Subcutaneous abdominal adipose tissue (tissue), 5 donors: ENCODE results near the gene DHCR24.

Experiments
- H3K27ac ChIP-seq: one replicate; pipeline ENCODE4 v1.7.0; 2013; ENCODE audit warnings: low read depth, mild to moderate bottlenecking, inconsistent platforms, low read length, moderate library complexity
- H3K27me3 ChIP-seq, 5 donors: one replicate each; pipeline ENCODE4 v1.7.0; 2013; ENCODE audit warnings: low read length in 5 of 5, inconsistent platforms in 1 of 5; ENCODE audit not compliant: control insufficient read depth in 5 of 5, insufficient read depth in 4 of 5
- H3K36me3 ChIP-seq, 5 donors: one replicate each; pipeline ENCODE4 v1.7.0; 2013; ENCODE audit warnings: low read length in 5 of 5; ENCODE audit not compliant: control insufficient read depth in 5 of 5, insufficient read depth in 5 of 5
- H3K4me1 ChIP-seq, 5 donors: one replicate each; pipeline ENCODE4 v1.7.0; 2013; ENCODE audit warnings: low read length in 5 of 5, mild to moderate bottlenecking in 3 of 5, moderate library complexity in 1 of 5; ENCODE audit not compliant: control insufficient read depth in 5 of 5, insufficient read depth in 5 of 5
- H3K4me3 ChIP-seq, 5 donors: one replicate each; pipeline ENCODE4 v1.7.0; 2013; ENCODE audit warnings: low read length in 5 of 5, low read depth in 1 of 5
- H3K9ac ChIP-seq, 5 donors: one replicate each; pipeline ENCODE4 v1.7.0; 2013; ENCODE audit warnings: low read length in 5 of 5, mild to moderate bottlenecking in 4 of 5, moderate library complexity in 3 of 5
- H3K9me3 ChIP-seq, 5 donors: one replicate each; pipeline ENCODE4 v1.7.0; 2013; ENCODE audit warnings: low read length in 5 of 5; ENCODE audit not compliant: control insufficient read depth in 5 of 5
- donor health status: healthy.
- donor health status: healthy.
- donor health status: healthy.
- donor health status: healthy.
- donor health status: healthy.

The DHCR24 gene

GRCh38 chr1:54823670-54824069 lies 63.3 kb downstream of the DHCR24 start:
- Histone ChIP-seq H3K36me3 (no peaks in the 10 kb centered on the region), H3K27me3 (no peaks in the 10 kb centered on the region), H3K9ac (no peak overlapping the region), H3K9me3 (peaks cover 0 to 32% (median 23%) of the 10 kb centered on the region in 5 donors), H3K4me3 (no peak overlapping the region), H3K27ac (no peak overlapping the region), H3K4me1 (no peaks in the 10 kb centered on the region)

- no peak overlapping the region for H3K27ac ChIP-seq
- H3K4me1 ChIP-seq, result no peaks in the 10 kb centered on the region
- peaks cover 0 to 16% (median 9%) of the 10 kb centered on the region in 5 donors for H3K9me3 ChIP-seq
- H3K4me3 ChIP-seq, result no peak overlapping the region
- no peaks in the 10 kb centered on the region for H3K36me3 ChIP-seq
- H3K27me3 ChIP-seq, result no peaks in the 10 kb centered on the region
- no peak overlapping the region for H3K9ac ChIP-seq
These were observed 67.3 kb downstream of the DHCR24 start for GRCh38 chr1:54819733-54820132.

GRCh38 chr1:54819195-54819536 lies 67.8 kb downstream of the DHCR24 start:
- Histone ChIP-seq H3K27me3 (peaks cover 0 to under 1% (median 0%) of the 10 kb centered on the region in 5 donors), H3K36me3 (no peaks in the 10 kb centered on the region), H3K9me3 (peaks cover 0 to 14% (median 5%) of the 10 kb centered on the region in 5 donors), H3K9ac (no peak overlapping the region), H3K27ac (no peak overlapping the region), H3K4me3 (no peak overlapping the region), H3K4me1 (no peaks in the 10 kb centered on the region)

- Histone ChIP-seq H3K4me1 (no peaks in the 10 kb centered on the region), H3K27ac (no peak overlapping the region), H3K27me3 (peaks cover 0 to 4% (median 0%) of the 10 kb centered on the region in 5 donors), H3K9me3 (peaks cover 0 to 9% (median under 1%) of the 10 kb centered on the region in 5 donors), H3K4me3 (no peak overlapping the region), H3K9ac (no peak overlapping the region), H3K36me3 (no peaks in the 10 kb centered on the region)
These were observed 68.4 kb downstream of the DHCR24 start for GRCh38 chr1:54818461-54819194.

- Histone ChIP-seq H3K36me3 (no peaks in the 10 kb centered on the region), H3K9ac (no peak overlapping the region), H3K27me3 (peaks cover 0 to 10% (median 0%) of the 10 kb centered on the region in 5 donors), H3K4me1 (no peaks in the 10 kb centered on the region), H3K27ac (no peak overlapping the region), H3K4me3 (no peak overlapping the region), H3K9me3 (no peaks in the 10 kb centered on the region)
These were observed 70.0 kb downstream of the DHCR24 start for GRCh38 chr1:54816951-54817350.

- Histone ChIP-seq H3K27me3 (peaks cover 0 to 10% (median 0%) of the 10 kb centered on the region in 5 donors), H3K27ac (no peak overlapping the region), H3K36me3 (no peaks in the 10 kb centered on the region), H3K9me3 (no peaks in the 10 kb centered on the region), H3K9ac (no peak overlapping the region), H3K4me3 (no peak overlapping the region), H3K4me1 (no peaks in the 10 kb centered on the region)
These were observed 70.9 kb downstream of the DHCR24 start for GRCh38 chr1:54816130-54816529.

- H3K9me3 ChIP-seq, result no peaks in the 10 kb centered on the region
- H3K27ac ChIP-seq, result no peak overlapping the region
- peaks cover 0 to 10% (median 0%) of the 10 kb centered on the region in 5 donors for H3K27me3 ChIP-seq
- H3K4me1 ChIP-seq, result no peaks in the 10 kb centered on the region
- no peak overlapping the region for H3K9ac ChIP-seq
- no peaks in the 10 kb centered on the region for H3K36me3 ChIP-seq
- no peak overlapping the region for H3K4me3 ChIP-seq
These were observed 71.7 kb downstream of the DHCR24 start for GRCh38 chr1:54815086-54815876.

GRCh38 chr1:54814571-54814970 lies 72.4 kb downstream of the DHCR24 start:
- H3K9me3 ChIP-seq, result no peaks in the 10 kb centered on the region
- no peak overlapping the region for H3K4me3 ChIP-seq
- no peaks in the 10 kb centered on the region for H3K36me3 ChIP-seq
- H3K9ac ChIP-seq, result no peak overlapping the region
- peaks cover 0 to 10% (median 0%) of the 10 kb centered on the region in 5 donors for H3K27me3 ChIP-seq
- no peaks in the 10 kb centered on the region for H3K4me1 ChIP-seq
- H3K27ac ChIP-seq, result no peak overlapping the region

GRCh38 chr1:54814126-54814498 lies 72.9 kb downstream of the DHCR24 start:
- Histone ChIP-seq H3K9me3 (no peaks in the 10 kb centered on the region), H3K27me3 (peaks cover 0 to 10% (median 0%) of the 10 kb centered on the region in 5 donors), H3K4me1 (no peaks in the 10 kb centered on the region), H3K9ac (no peak overlapping the region), H3K36me3 (no peaks in the 10 kb centered on the region), H3K27ac (no peak overlapping the region), H3K4me3 (no peak overlapping the region)

- Histone ChIP-seq H3K27ac (no peak overlapping the region), H3K9me3 (no peaks in the 10 kb centered on the region), H3K36me3 (no peaks in the 10 kb centered on the region), H3K9ac (no peak overlapping the region), H3K27me3 (peaks cover 0 to 10% (median 0%) of the 10 kb centered on the region in 5 donors), H3K4me3 (no peak overlapping the region), H3K4me1 (no peaks in the 10 kb centered on the region)
These were observed 73.4 kb downstream of the DHCR24 start for GRCh38 chr1:54813485-54814125.
